Forelimb muscle (tissue), 1 donor: ENCODE results near the gene BHLHE23. TPM values are rescaled to one million over a fixed set of nuclear protein-coding genes. Genes with fewer than 3 reads are reported as not detected.

ENCODE experiments used
- DNase-seq: peaks from one replicate; pipeline ENCODE4 v3.0.0-alpha.2; 2013; ENCODE audit warnings: low read depth
- polyA plus RNA-seq: library from polyadenylated mRNA; unstranded; fragments of 120-200 nt; gene quantifications from one replicate; pipeline ENCODE4 v1.2.1, GENCODE V29; 2013; ENCODE audit not compliant: insufficient read length

BHLHE23 gene
- polyA plus RNA-seq, 1 donor, result not detected

GRCh38 chr20:62975251-62975760 is 31.5 kb downstream of the BHLHE23 start:
- DNase-seq, result no peak

GRCh38 chr20:62972845-62973745 is 33.7 kb downstream of the BHLHE23 start:
- DNase-seq, result no peak

GRCh38 chr20:62971950-62972844 is 34.6 kb downstream of the BHLHE23 start:
- DNase-seq, result peak; percentile 40

GRCh38 chr20:62971211-62971949 is 35.4 kb downstream of the BHLHE23 start:
- DNase-seq, result no peak

- no peak for DNase-seq
Measured at GRCh38 chr20:62970307-62971210, 36.2 kb downstream of the BHLHE23 start.

- DNase-seq, result no peak
Measured at GRCh38 chr20:62969939-62970306, 36.8 kb downstream of the BHLHE23 start.

GRCh38 chr20:62969179-62969760 is 37.5 kb downstream of the BHLHE23 start:
- DNase-seq, result no peak

GRCh38 chr20:62968378-62969178 is 38.2 kb downstream of the BHLHE23 start:
- no peak for DNase-seq

GRCh38 chr20:62967628-62968351 is 39.0 kb downstream of the BHLHE23 start:
- no peak for DNase-seq

GRCh38 chr20:62967149-62967501 is 39.6 kb downstream of the BHLHE23 start:
- DNase-seq, result no peak

GRCh38 chr20:62966212-62967148 is 40.3 kb downstream of the BHLHE23 start:
- no peak for DNase-seq

- no peak for DNase-seq
Measured at GRCh38 chr20:62965363-62965771, 41.4 kb downstream of the BHLHE23 start.

GRCh38 chr20:62964700-62965099 is 42.1 kb downstream of the BHLHE23 start:
- DNase-seq, result no peak

- no peak for DNase-seq
Measured at GRCh38 chr20:62963614-62964397, 43.0 kb downstream of the BHLHE23 start.

GRCh38 chr20:62962891-62963613 is 43.7 kb downstream of the BHLHE23 start:
- DNase-seq, result no peak
